Activated T-cell treated with anti-CD3 and anti-CD28 coated beads, Interleukin-2, amount 50 U/mL, for 4 hours (primary cell): ENCODE measurements around the gene CNTNAP5. TPM values are rescaled to one million over a fixed set of nuclear protein-coding genes. Genes with fewer than 3 reads are reported as not detected.

ENCODE experiments used
- ATAC-seq, 2 donors: fragments of 200-7000 bp; cut with Tn5 transposase; one replicate each; pipeline ENCODE4 v1.10.0; 2021
- DNase-seq: peaks from one replicate; pipeline ENCODE4 v3.0.0-alpha.2; 2020
- H3K27me3 Mint-ChIP-seq: one replicate; pipeline ENCODE4 v1.8.0; 2021; ENCODE audit warnings: low read depth, mixed read lengths
- H3K36me3 Mint-ChIP-seq: one replicate; pipeline ENCODE4 v1.8.0; 2022; ENCODE audit warnings: mixed read lengths; ENCODE audit not compliant: insufficient read depth
- H3K4me1 Mint-ChIP-seq: one replicate; pipeline ENCODE4 v1.8.0; 2021; ENCODE audit warnings: low read depth, mixed read lengths
- H3K4me3 Mint-ChIP-seq: one replicate; pipeline ENCODE4 v1.8.0; 2021; ENCODE audit warnings: mild to moderate bottlenecking, moderate library complexity, mixed read lengths
- H3K9me3 Mint-ChIP-seq: one replicate; pipeline ENCODE4 v1.8.0; 2021; ENCODE audit warnings: mixed read lengths
- total RNA-seq, 3 donors: library from RNA; stranded (reverse); gene quantifications; one replicate each; pipeline ENCODE4 v1.2.1, GENCODE V29; 2021

The CNTNAP5 gene
- total RNA-seq, 3 donors from 2014 or later: not detected

- DNase-seq (no peak), ATAC-seq (no peak)
- Mint-ChIP-seq H3K36me3 (no peaks in the 10 kb centered on the region), H3K4me3 (no peak overlapping the region), H3K27me3 (no peaks in the 10 kb centered on the region), H3K9me3 (peaks cover 4% of the 10 kb centered on the region), H3K4me1 (no peaks in the 10 kb centered on the region)
Measured at GRCh38 chr2:124646166-124646815, 621.2 kb downstream of the CNTNAP5 start.

DNA sequence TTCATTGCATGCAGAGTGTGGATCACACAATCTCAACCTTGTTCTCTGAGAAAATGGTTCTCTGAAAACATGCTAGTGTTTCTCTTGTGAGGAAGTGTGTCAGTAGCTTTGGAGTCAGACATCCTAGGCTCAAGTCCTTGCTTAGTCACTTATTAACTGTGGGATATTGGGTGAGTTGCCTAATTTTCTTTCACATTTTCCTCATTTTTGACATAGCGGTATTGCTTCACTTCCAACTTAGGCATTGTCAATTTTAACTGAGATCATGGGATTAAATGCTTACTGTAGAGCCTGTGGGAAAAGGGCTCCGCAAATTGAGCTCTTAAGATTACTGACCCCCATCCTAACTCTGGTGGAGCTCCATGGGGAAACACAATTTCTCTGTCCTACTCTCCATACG, 622.2 kb downstream of the CNTNAP5 start:
- no peaks in the 10 kb centered on the region for H3K36me3 Mint-ChIP-seq
- DNase-seq (no peak), ATAC-seq (no peak)
- H3K9me3 Mint-ChIP-seq: peaks cover 4% of the 10 kb centered on the region
- H3K4me3 Mint-ChIP-seq: no peak overlapping the region
- H3K4me1 Mint-ChIP-seq: no peaks in the 10 kb centered on the region
- no peaks in the 10 kb centered on the region for H3K27me3 Mint-ChIP-seq

DNA sequence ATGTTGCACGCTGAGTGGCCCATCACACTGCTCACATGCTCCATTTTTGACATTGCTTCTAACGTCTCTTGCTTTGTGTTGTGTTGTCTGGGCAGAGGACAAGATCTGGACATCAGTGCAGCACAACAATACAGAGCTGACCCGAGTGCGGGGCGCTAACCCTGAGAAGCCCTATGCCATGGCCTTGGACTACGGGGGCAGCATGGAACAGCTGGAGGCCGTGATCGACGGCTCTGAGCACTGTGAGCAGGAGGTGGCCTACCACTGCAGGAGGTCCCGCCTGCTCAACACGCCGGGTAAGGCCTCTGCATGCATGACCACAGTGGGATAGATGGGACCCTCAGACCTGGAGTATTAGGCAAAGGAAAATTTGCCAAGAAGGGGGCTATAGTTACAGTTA, 622.6 kb downstream of the CNTNAP5 start:
- H3K27me3 Mint-ChIP-seq: no peaks in the 10 kb centered on the region
- H3K4me1 Mint-ChIP-seq: no peaks in the 10 kb centered on the region
- peaks cover 4% of the 10 kb centered on the region for H3K9me3 Mint-ChIP-seq
- ATAC-seq (no peak), DNase-seq (no peak)
- no peaks in the 10 kb centered on the region for H3K36me3 Mint-ChIP-seq
- no peak overlapping the region for H3K4me3 Mint-ChIP-seq

GRCh38 chr2:124649001-124649400, 623.9 kb downstream of the CNTNAP5 start:
- peaks cover 4% of the 10 kb centered on the region for H3K9me3 Mint-ChIP-seq

DNA sequence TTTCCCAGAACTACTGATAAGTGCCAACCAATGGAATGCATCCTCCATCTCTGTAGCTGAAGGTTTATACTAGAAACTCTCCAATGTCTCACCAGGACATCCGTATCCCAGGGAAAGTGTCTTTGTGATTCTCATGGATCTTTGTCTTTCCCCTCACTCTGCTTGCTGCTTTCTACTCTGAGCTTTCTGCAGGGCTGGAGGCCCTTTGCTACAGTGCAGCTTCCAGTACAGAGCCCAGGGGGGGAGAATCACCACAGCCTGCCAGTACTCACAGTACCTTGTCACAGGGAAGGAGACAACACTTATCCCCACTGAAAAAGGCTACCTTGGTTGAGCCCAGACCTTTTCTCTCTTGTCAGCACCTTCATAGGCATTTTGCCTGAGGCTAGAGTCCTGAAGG, 627.0 kb downstream of the CNTNAP5 start:
- no peak overlapping the region for H3K4me3 Mint-ChIP-seq
- ATAC-seq (no peak), DNase-seq (no peak)
- no peaks in the 10 kb centered on the region for H3K36me3 Mint-ChIP-seq
- no peaks in the 10 kb centered on the region for H3K27me3 Mint-ChIP-seq
- peaks cover under 1% of the 10 kb centered on the region for H3K9me3 Mint-ChIP-seq
- no peaks in the 10 kb centered on the region for H3K4me1 Mint-ChIP-seq

More at GRCh38 chr2:124649001-124649400, 623.9 kb downstream of the CNTNAP5 start:
- Mint-ChIP-seq H3K27me3 (no peaks in the 10 kb centered on the region), H3K4me1 (no peaks in the 10 kb centered on the region), H3K36me3 (no peaks in the 10 kb centered on the region), H3K4me3 (no peak overlapping the region)
- ATAC-seq: no peak
- no peak for DNase-seq

DNA sequence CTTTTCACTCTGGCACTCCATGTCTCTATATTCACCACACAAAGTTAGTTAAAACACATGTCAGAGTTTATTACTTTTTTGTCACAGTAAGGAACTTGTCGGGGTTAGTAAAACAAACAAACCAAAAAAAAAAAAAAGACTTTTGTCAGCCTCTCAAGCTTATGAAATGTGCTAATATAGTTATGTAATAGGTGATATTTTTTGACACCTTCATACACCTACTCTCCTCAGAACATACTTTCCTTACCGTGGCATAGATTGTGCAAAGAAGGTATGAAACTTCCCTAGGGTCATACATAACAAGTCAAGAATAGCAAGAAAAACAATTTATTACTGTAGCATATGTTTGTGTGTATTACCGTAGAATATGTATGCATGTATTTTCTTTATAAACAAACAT, 633.3 kb downstream of the CNTNAP5 start:
- DNase-seq (no peak), ATAC-seq (no peak)
- H3K4me1 Mint-ChIP-seq: no peaks in the 10 kb centered on the region
- H3K9me3 Mint-ChIP-seq: peaks cover 15% of the 10 kb centered on the region
- H3K36me3 Mint-ChIP-seq: no peaks in the 10 kb centered on the region
- H3K27me3 Mint-ChIP-seq: no peaks in the 10 kb centered on the region
- H3K4me3 Mint-ChIP-seq: no peak overlapping the region

- H3K4me1 Mint-ChIP-seq: no peaks in the 10 kb centered on the region
- DNase-seq: no peak
- no peak overlapping the region for H3K4me3 Mint-ChIP-seq
- H3K36me3 Mint-ChIP-seq: no peaks in the 10 kb centered on the region
- H3K9me3 Mint-ChIP-seq: peaks cover 18% of the 10 kb centered on the region
- H3K27me3 Mint-ChIP-seq: no peaks in the 10 kb centered on the region
- ATAC-seq: no peak
Measured at GRCh38 chr2:124661558-124661957, 636.5 kb downstream of the CNTNAP5 start.

- DNase-seq (no peak), ATAC-seq (no peak)
- Mint-ChIP-seq H3K4me3 (no peak overlapping the region), H3K27me3 (no peaks in the 10 kb centered on the region), H3K9me3 (peaks cover 11% of the 10 kb centered on the region), H3K36me3 (no peaks in the 10 kb centered on the region), H3K4me1 (no peaks in the 10 kb centered on the region)
Measured at GRCh38 chr2:124662946-124663644, 638.0 kb downstream of the CNTNAP5 start.

- no peaks in the 10 kb centered on the region for H3K36me3 Mint-ChIP-seq
- H3K4me3 Mint-ChIP-seq: no peak overlapping the region
- no peaks in the 10 kb centered on the region for H3K27me3 Mint-ChIP-seq
- H3K9me3 Mint-ChIP-seq: peaks cover 11% of the 10 kb centered on the region
- ATAC-seq (no peak), DNase-seq (no peak)
- no peaks in the 10 kb centered on the region for H3K4me1 Mint-ChIP-seq
Measured at GRCh38 chr2:124663645-124663997, 638.5 kb downstream of the CNTNAP5 start.

- ATAC-seq: no peak
- Mint-ChIP-seq H3K4me3 (no peak overlapping the region), H3K9me3 (peaks cover 8% of the 10 kb centered on the region), H3K4me1 (no peaks in the 10 kb centered on the region), H3K36me3 (no peaks in the 10 kb centered on the region), H3K27me3 (no peaks in the 10 kb centered on the region)
- no peak for DNase-seq
Measured at GRCh38 chr2:124664363-124664762, 639.3 kb downstream of the CNTNAP5 start.

DNA sequence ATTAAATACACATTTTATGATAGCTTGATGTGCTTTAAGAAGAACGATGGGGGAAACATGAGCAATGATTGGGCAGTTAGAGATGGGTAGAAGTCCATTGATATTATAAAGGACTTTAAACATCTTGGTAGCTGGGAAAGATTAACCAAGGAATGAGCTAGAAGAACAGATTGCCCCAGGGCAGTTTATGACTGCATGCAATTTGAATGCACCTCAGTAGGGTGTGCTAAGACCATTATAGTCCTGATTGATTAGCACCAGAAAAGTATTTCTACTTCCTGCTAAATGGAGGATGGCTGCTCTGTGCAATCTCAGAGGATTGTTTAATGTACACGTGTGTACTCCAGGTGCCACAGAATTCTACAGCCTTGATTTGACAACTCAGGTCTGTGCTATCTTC, 641.9 kb downstream of the CNTNAP5 start:
- H3K9me3 Mint-ChIP-seq: peaks cover 15% of the 10 kb centered on the region
- H3K36me3 Mint-ChIP-seq: no peaks in the 10 kb centered on the region
- H3K27me3 Mint-ChIP-seq: no peaks in the 10 kb centered on the region

GRCh38 chr2:124668161-124668560, 643.1 kb downstream of the CNTNAP5 start:
- Mint-ChIP-seq H3K4me1 (no peaks in the 10 kb centered on the region), H3K36me3 (no peaks in the 10 kb centered on the region), H3K4me3 (no peak overlapping the region), H3K27me3 (no peaks in the 10 kb centered on the region), H3K9me3 (peaks cover 13% of the 10 kb centered on the region)
- DNase-seq: no peak
- ATAC-seq: no peak

More for the DNA sequence above, 641.9 kb downstream of the CNTNAP5 start:
- H3K4me1 Mint-ChIP-seq: no peaks in the 10 kb centered on the region
- no peak for DNase-seq
- H3K4me3 Mint-ChIP-seq: no peak overlapping the region
- ATAC-seq: no peak

- no peak for DNase-seq
- Mint-ChIP-seq H3K9me3 (peaks cover 8% of the 10 kb centered on the region), H3K4me3 (no peak overlapping the region)
Measured at GRCh38 chr2:124670187-124670586, 645.1 kb downstream of the CNTNAP5 start.

DNA sequence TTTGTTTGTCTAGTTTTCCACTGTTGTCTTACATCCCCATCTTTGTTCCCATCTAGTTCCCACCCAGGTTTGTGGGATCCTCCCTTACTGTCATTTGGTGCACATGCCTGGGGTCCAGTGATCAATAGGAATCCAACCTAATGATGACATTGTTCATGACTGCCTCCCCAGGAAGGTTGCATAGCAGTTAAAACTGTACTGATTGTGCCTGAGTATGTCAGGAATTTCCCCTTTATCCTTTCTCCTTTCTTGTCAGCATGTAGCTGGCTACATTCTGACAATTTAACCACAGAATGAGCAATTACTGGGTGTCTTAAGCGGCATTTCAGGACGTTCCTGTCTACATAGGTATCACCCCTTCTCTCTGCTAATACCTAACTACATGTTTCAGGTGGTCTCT, 653.0 kb downstream of the CNTNAP5 start:
- ATAC-seq (no peak), DNase-seq (no peak)
- Mint-ChIP-seq H3K4me1 (no peaks in the 10 kb centered on the region), H3K27me3 (no peaks in the 10 kb centered on the region), H3K4me3 (no peak overlapping the region), H3K36me3 (no peaks in the 10 kb centered on the region), H3K9me3 (peaks cover 18% of the 10 kb centered on the region)

More at GRCh38 chr2:124670187-124670586, 645.1 kb downstream of the CNTNAP5 start:
- ATAC-seq: no peak
- H3K36me3 Mint-ChIP-seq: no peaks in the 10 kb centered on the region
- no peaks in the 10 kb centered on the region for H3K27me3 Mint-ChIP-seq
- no peaks in the 10 kb centered on the region for H3K4me1 Mint-ChIP-seq
